B cell (primary cell): ENCODE data around the gene CD247. TPM values are rescaled to one million over a fixed set of nuclear protein-coding genes. Genes with fewer than 3 reads are reported as not detected.

Experiments
- ATAC-seq: fragments of 200-7000 bp; cut with Tn5 transposase; one replicate; pipeline ENCODE4 v1.10.0; 2021; ENCODE audit warnings: low read depth, mild to moderate bottlenecking, moderate number of reproducible peaks, moderate library complexity
- CTCF ChIA-PET: fragments of 350-600 bp; sonication (Branson Sonifier 250); formaldehyde crosslinking; loops from one replicate; lab custom pipeline; 2021; ENCODE audit warnings: antibody characterized with exemption, inconsistent platforms; lab: Charles Lee
- POLR2A ChIA-PET: fragments of 350-600 bp; sonication (Branson Sonifier 250); formaldehyde crosslinking; loops from one replicate; lab custom pipeline; 2021; ENCODE audit warnings: antibody characterized with exemption; lab: Charles Lee
- DNase-seq: peaks from one replicate; pipeline ENCODE4 v3.0.0; 2013
- H2AFZ ChIP-seq: 2 replicates; pipeline ENCODE4 v1.6.1; 2012; ENCODE audit warnings: mild to moderate bottlenecking, low read depth, low read length; ENCODE audit not compliant: insufficient read depth, poor library complexity, severe bottlenecking
- H3K27ac ChIP-seq, 2 donors: 1 replicate in 1 of 2; 2 replicates in 1 of 2; pipeline ENCODE4 v1.5.1; 2012 to 2013; ENCODE audit warnings: low read length in 2 of 2, mild to moderate bottlenecking in 2 of 2, moderate library complexity in 1 of 2
- H3K27me3 ChIP-seq, 4 experiments: fragments of 200-600 bp in 1 of 4; sonication (generic) in 1 of 4; replicated peaks in 1 of 4; 1 replicate in 2 of 4; 2 replicates in 2 of 4; pipeline versions ENCODE4 v1.6.1 to v1.7.0; 2013 to 2016; ENCODE audit warnings: low read length in 3 of 4, mild to moderate bottlenecking in 2 of 4, mixed read lengths in 1 of 4, moderate library complexity in 1 of 4; ENCODE audit not compliant: insufficient read depth in 4 of 4, control insufficient read depth in 3 of 4; ENCODE audit errors: control extremely low read depth in 1 of 4
- H3K36me3 ChIP-seq, 2 experiments: replicated peaks in 1 of 2; 1 replicate in 1 of 2; 2 replicates in 1 of 2; pipeline versions ENCODE4 v1.6.1 to v1.7.1; 2013; ENCODE audit warnings: low read length in 1 of 2; ENCODE audit not compliant: insufficient read depth in 2 of 2, control insufficient read depth in 1 of 2; ENCODE audit errors: control extremely low read depth in 1 of 2, extremely low read depth in 1 of 2
- H3K4me1 ChIP-seq, 2 donors: fragments of 200-600 bp in 1 of 2; sonication (generic) in 1 of 2; 1 replicate in 1 of 2; 2 replicates in 1 of 2; pipeline versions ENCODE4 v1.5.1 to v1.6.1; 2013 to 2017; ENCODE audit warnings: low read length in 2 of 2; ENCODE audit not compliant: control insufficient read depth in 2 of 2, insufficient read depth in 2 of 2
- H3K4me2 ChIP-seq: replicated peaks from 2 replicates; pipeline ENCODE3; 2012; ENCODE audit warnings: mild to moderate bottlenecking, low read depth, low read length; ENCODE audit not compliant: poor library complexity, severe bottlenecking
- H3K4me3 ChIP-seq, 5 experiments: fragments of 200-600 bp in 1 of 5; sonication (generic) in 1 of 5; 1 replicate in 3 of 5; 2 replicates in 2 of 5; pipeline versions ENCODE4 v1.5.1 to v1.7.0; 2011 to 2016; ENCODE audit warnings: low read length in 4 of 5, mild to moderate bottlenecking in 4 of 5, low read depth in 2 of 5, control low read depth in 1 of 5, moderate library complexity in 1 of 5; ENCODE audit not compliant: insufficient read depth in 1 of 5; ENCODE audit errors: control extremely low read depth in 1 of 5, extremely low read depth in 1 of 5
- H3K79me2 ChIP-seq: fragments of 200-600 bp; sonication (generic); one replicate; pipeline ENCODE4 v1.6.0; 2016; ENCODE audit warnings: low read length; ENCODE audit not compliant: control insufficient read depth, insufficient read depth
- H3K9ac ChIP-seq: fragments of 200-600 bp; sonication (generic); 2 replicates; pipeline ENCODE4 v1.6.1; 2017; ENCODE audit warnings: mild to moderate bottlenecking, low read length, moderate library complexity
- H3K9me3 ChIP-seq, 3 donors: one replicate each; pipeline versions ENCODE4 v1.6.1 to v1.7.1; 2013; ENCODE audit warnings: low read length in 2 of 3; ENCODE audit not compliant: control insufficient read depth in 2 of 3, insufficient read depth in 1 of 3; ENCODE audit errors: control extremely low read depth in 1 of 3
- H4K20me1 ChIP-seq: 2 replicates; pipeline ENCODE4 v1.6.0; 2012; ENCODE audit warnings: mild to moderate bottlenecking, low read length; ENCODE audit not compliant: insufficient read depth, control insufficient read depth, poor library complexity, severe bottlenecking
- H3K27ac Mint-ChIP-seq: one replicate; pipeline ENCODE4 v1.8.0; 2021; ENCODE audit warnings: mixed read lengths
- H3K27me3 Mint-ChIP-seq: one replicate; pipeline ENCODE4 v1.8.0; 2021; ENCODE audit warnings: mixed read lengths
- H3K4me1 Mint-ChIP-seq: one replicate; pipeline ENCODE4 v1.8.0; 2021; ENCODE audit warnings: mixed read lengths
- H3K4me3 Mint-ChIP-seq: one replicate; pipeline ENCODE4 v1.8.0; 2021; ENCODE audit warnings: mixed read lengths
- H3K9me3 Mint-ChIP-seq: one replicate; pipeline ENCODE4 v1.8.0; 2022; ENCODE audit warnings: mixed read lengths; ENCODE audit not compliant: insufficient read depth
- EZH2 ChIP-seq: IDR thresholded peaks from 2 replicates; pipeline ENCODE4 v1.6.1; 2012; ENCODE audit warnings: borderline replicate concordance, low read depth, mild to moderate bottlenecking, moderate library complexity, low read length; ENCODE audit not compliant: insufficient read depth, poor library complexity, severe bottlenecking
- WGBS: methylation state at CpG from one replicate; pipeline ENCODE4 v1.1.5; 2013; ENCODE audit warnings: missing lambda C conversion rate; ENCODE audit not compliant: insufficient coverage; 5-methylcytosine and 5-hydroxymethylcytosine counted together
- intact Hi-C: fragments of 100-400 bp; cut with micrococcal nuclease; formaldehyde crosslinking; loops from one replicate; pipeline ENCODE4 v1.10.0; 2022
- polyA plus RNA-seq: library from polyadenylated mRNA; depleted of rRNA; stranded (reverse); fragments of >200 nt; gene quantifications from 2 replicates; pipeline ENCODE4 v1.2.3, GENCODE V29; 2012
- total RNA-seq, 2 donors: library from RNA; stranded (reverse); fragments of 120-200 nt in 1 of 2; gene quantifications; 1 replicate in 1 of 2; 2 replicates in 1 of 2; pipeline versions ENCODE4 v1.2.3 to v1.2.4, GENCODE V29; 2013 to 2022
- TF ChIP-seq, protein P1 (sequence below): fragments of 200-600 bp; IDR thresholded peaks from one replicate; pipeline ENCODE4 v1.8.0; 2022; ENCODE audit warnings: antibody characterized with exemption, mild to moderate bottlenecking

The CD247 gene
- total and polyA plus RNA-seq, 2 donors (not counting 1 experiment from before 2014, with no cell fraction given) = 2.5 to 10.8 TPM

DNA sequence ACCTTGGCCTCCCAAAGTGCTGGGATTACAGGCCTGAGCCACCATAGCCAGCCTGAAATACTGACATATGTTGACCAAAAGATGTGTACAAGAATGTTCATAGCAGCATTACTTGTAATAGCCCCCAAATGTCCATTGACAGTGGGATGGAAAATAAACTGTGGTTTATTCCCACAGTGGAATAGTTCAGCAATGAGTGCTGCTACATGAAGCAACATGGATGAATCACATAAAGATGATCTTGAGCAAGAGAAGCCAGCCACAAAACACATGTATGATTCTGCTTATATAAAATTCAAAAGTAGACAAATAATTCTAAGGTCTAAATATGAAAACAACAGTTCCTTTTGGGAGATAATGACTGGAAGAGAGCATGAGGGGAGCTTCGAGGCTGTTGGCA, 44.4 kb upstream of the CD247 start:
- Mint-ChIP-seq H3K4me3 (no peak overlapping the region), H3K4me1 (peaks cover 12% of the 10 kb centered on the region), H3K9me3 (no peaks in the 10 kb centered on the region), H3K27ac (no peak overlapping the region), H3K27me3 (peaks cover 7% of the 10 kb centered on the region)
- H3K9me3 ChIP-seq = no peaks in the 10 kb centered on the region
- H3K27me3 ChIP-seq = peaks cover 0 to 2% (median 0%) of the 10 kb centered on the region in 4 experiments
- no CpG with 5 or more reads among the region's 1 CpG for WGBS
- no peak overlapping the region for H3K27ac ChIP-seq
- H3K79me2 ChIP-seq = no peaks in the 10 kb centered on the region
- H3K4me2 ChIP-seq = no peak overlapping the region
- intact Hi-C loops = no loop called here
- H3K4me3 ChIP-seq = no peak overlapping the region
- DNase-seq (no peak), ATAC-seq (no peak)
- ChIA-PET POLR2A (no interaction called here), CTCF (interaction anchor here (1.4 kb wide), 1 partner anchor 113 kb away, joined by 3 read pairs; no protein-coding TSS in a partner anchor)
- H4K20me1 ChIP-seq = no peaks in the 10 kb centered on the region
- no peak overlapping the region for H2AFZ ChIP-seq
- H3K4me1 ChIP-seq = peaks cover 9 to 10% of the 10 kb centered on the region in 2 donors
- TF ChIP-seq, protein P1, sequence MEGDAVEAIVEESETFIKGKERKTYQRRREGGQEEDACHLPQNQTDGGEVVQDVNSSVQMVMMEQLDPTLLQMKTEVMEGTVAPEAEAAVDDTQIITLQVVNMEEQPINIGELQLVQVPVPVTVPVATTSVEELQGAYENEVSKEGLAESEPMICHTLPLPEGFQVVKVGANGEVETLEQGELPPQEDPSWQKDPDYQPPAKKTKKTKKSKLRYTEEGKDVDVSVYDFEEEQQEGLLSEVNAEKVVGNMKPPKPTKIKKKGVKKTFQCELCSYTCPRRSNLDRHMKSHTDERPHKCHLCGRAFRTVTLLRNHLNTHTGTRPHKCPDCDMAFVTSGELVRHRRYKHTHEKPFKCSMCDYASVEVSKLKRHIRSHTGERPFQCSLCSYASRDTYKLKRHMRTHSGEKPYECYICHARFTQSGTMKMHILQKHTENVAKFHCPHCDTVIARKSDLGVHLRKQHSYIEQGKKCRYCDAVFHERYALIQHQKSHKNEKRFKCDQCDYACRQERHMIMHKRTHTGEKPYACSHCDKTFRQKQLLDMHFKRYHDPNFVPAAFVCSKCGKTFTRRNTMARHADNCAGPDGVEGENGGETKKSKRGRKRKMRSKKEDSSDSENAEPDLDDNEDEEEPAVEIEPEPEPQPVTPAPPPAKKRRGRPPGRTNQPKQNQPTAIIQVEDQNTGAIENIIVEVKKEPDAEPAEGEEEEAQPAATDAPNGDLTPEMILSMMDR = no peak
- no peak for TF ChIP-seq EZH2
- no peaks in the 10 kb centered on the region for H3K36me3 ChIP-seq
- no peak overlapping the region for H3K9ac ChIP-seq

DNA sequence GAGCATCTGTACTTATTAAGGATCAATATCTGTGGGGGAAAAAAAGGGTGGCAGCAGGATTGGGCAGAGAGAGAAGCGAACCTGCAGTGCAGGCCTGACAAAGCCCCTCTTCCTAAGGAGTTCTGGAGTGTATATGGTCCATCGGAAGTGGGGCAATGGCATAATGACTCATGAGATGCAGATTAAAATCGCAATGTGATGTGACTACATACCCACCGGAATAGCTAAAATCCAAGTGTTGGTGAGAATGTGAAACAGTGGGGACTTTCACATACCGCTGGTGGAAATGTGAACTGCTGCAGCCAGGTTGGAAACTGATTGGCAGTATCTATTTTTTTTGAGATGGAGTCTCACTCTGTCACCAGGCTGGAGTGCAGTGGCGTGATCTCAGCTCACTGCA, 43.4 kb upstream of the CD247 start:
- Histone ChIP-seq H4K20me1 (no peaks in the 10 kb centered on the region), H3K36me3 (no peaks in the 10 kb centered on the region), H3K27ac (no peak overlapping the region), H3K4me3 (no peak overlapping the region), H3K27me3 (no peaks in the 10 kb centered on the region), H3K4me1 (peaks cover 9 to 10% of the 10 kb centered on the region in 2 donors), H3K9ac (no peak overlapping the region), H3K79me2 (no peaks in the 10 kb centered on the region), H3K4me2 (no peak overlapping the region), H2AFZ (no peak overlapping the region), H3K9me3 (no peaks in the 10 kb centered on the region)
- ATAC-seq (no peak), DNase-seq (no peak)
- ChIA-PET POLR2A (no interaction called here), CTCF (interaction anchor here (1.4 kb wide), 1 partner anchor 126 kb away, joined by 4 read pairs; no protein-coding TSS in a partner anchor)
- WGBS = 98% methylated on average over 5 of the region's 6 CpGs
- TF ChIP-seq, protein P1 = no peak
- TF ChIP-seq EZH2 = no peak
- Mint-ChIP-seq H3K4me3 (no peak overlapping the region), H3K9me3 (no peaks in the 10 kb centered on the region), H3K27me3 (peaks cover 7% of the 10 kb centered on the region), H3K27ac (no peak overlapping the region), H3K4me1 (peaks cover 9% of the 10 kb centered on the region)
- intact Hi-C loops = no loop called here
